HepG2 (cell line): ENCODE measurements around the gene CNBD2. TPM values are rescaled to one million over a fixed set of nuclear protein-coding genes. Genes with fewer than 3 reads are reported as not detected.

Source experiments
- BORCS8-MEF2B ChIP-seq: sonication (generic); formaldehyde crosslinking; IDR thresholded peaks from 2 replicates; pipeline ENCODE4 v1.8.0; 2022; ENCODE audit warnings: mild to moderate bottlenecking, missing genetic modification reagents
- HES4 ChIP-seq: sonication (generic); formaldehyde crosslinking; IDR thresholded peaks from 2 replicates; pipeline ENCODE4 v1.9.0; 2021; ENCODE audit warnings: mild to moderate bottlenecking, missing genetic modification reagents, borderline replicate concordance
- MAZ ChIP-seq, 2 experiments: sonication (generic) in 1 of 2; formaldehyde crosslinking in 1 of 2; IDR thresholded peaks; 2 replicates each; pipeline versions ENCODE4 v1.5.0 to v1.6.1; 2012 to 2020; ENCODE audit warnings: low read depth in 2 of 2, mild to moderate bottlenecking in 2 of 2, borderline replicate concordance in 1 of 2, improper control_type of control experiment in 1 of 2, low read length in 1 of 2, missing genetic modification reagents in 1 of 2, moderate library complexity in 1 of 2
- MBD4 ChIP-seq: IDR thresholded peaks from 2 replicates; pipeline ENCODE4 v1.6.1; 2012; ENCODE audit warnings: low read length, inconsistent platforms, borderline replicate concordance
- MIER2 ChIP-seq: IDR thresholded peaks from 2 replicates; pipeline ENCODE4 v1.6.1; 2016; ENCODE audit warnings: missing biosample characterization, missing genetic modification reagents
- NR0B2 ChIP-seq: sonication (generic); formaldehyde crosslinking; IDR thresholded peaks from 2 replicates; pipeline ENCODE4 v1.4.0; 2020; ENCODE audit warnings: mild to moderate bottlenecking, missing genetic modification reagents
- SATB2 ChIP-seq: sonication (generic); formaldehyde crosslinking; IDR thresholded peaks from 2 replicates; pipeline ENCODE4 v1.5.0; 2020; ENCODE audit warnings: missing genetic modification reagents
- SMAD1 ChIP-seq: sonication (generic); formaldehyde crosslinking; IDR thresholded peaks from 2 replicates; pipeline ENCODE4 v1.4.0; 2020; ENCODE audit warnings: missing genetic modification reagents, low read depth, mild to moderate bottlenecking, borderline replicate concordance
- SP2 ChIP-seq: sonication (generic); formaldehyde crosslinking; IDR thresholded peaks from 2 replicates; pipeline ENCODE4 v1.5.1; 2020; ENCODE audit warnings: mild to moderate bottlenecking, missing genetic modification reagents
- SP5 ChIP-seq: IDR thresholded peaks from 2 replicates; pipeline ENCODE4 v1.6.1; 2016; ENCODE audit warnings: low read depth, borderline replicate concordance
- SYNCRIP ChIP-seq: fragments of 200-400 bp; formaldehyde crosslinking; IDR thresholded peaks from 2 replicates; pipeline ENCODE4 v1.6.1; 2018; ENCODE audit warnings: mild to moderate bottlenecking, low read depth, low read length; ENCODE audit not compliant: insufficient read depth
- ZNF501 ChIP-seq: sonication (generic); formaldehyde crosslinking; IDR thresholded peaks from 2 replicates; pipeline ENCODE4 v1.5.1; 2020; ENCODE audit warnings: mild to moderate bottlenecking, moderate library complexity, missing genetic modification reagents
- ZNF792 ChIP-seq: IDR thresholded peaks from 2 replicates; pipeline ENCODE4 v1.6.1; 2016
- ZNF800 ChIP-seq: sonication (generic); formaldehyde crosslinking; IDR thresholded peaks from 2 replicates; pipeline ENCODE4 v1.4.0; 2020; ENCODE audit warnings: missing genetic modification reagents
- ZNF883 ChIP-seq: sonication (generic); formaldehyde crosslinking; IDR thresholded peaks from 2 replicates; pipeline ENCODE4 v1.5.1; 2020; ENCODE audit warnings: mild to moderate bottlenecking, missing genetic modification reagents; ENCODE audit errors: not compliant biosample characterization
- ZSCAN22 ChIP-seq: sonication (generic); formaldehyde crosslinking; IDR thresholded peaks from 2 replicates; pipeline ENCODE4 v1.4.0; 2020; ENCODE audit warnings: mild to moderate bottlenecking, missing genetic modification reagents
- polyA plus RNA-seq, 8 experiments: library from polyadenylated mRNA; depleted of rRNA in 3 of 8; stranded (reverse) in 7 of 8; unstranded in 1 of 8; fragments of >200 nt; fragmentation: Illumina TruSeq in 4 of 8; extraction: Trizol in 4 of 8; gene quantifications; 2 replicates each; pipeline versions ENCODE4 v1.2.1 to v1.2.3, GENCODE V29; 2011 to 2016; ENCODE audit warnings: low read depth in 4 of 8, missing spikeins in 1 of 8, mixed read lengths in 1 of 8; ENCODE audit not compliant: insufficient read depth in 1 of 8
- total RNA-seq, 5 experiments: library from RNA; depleted of rRNA; stranded (reverse); fragments of >200 nt; fragmentation: Illumina TruSeq; extraction: Trizol; gene quantifications; 2 replicates each; pipeline ENCODE4 v1.2.3, GENCODE V29; 2016; ENCODE audit warnings: low read depth in 1 of 5
- TF ChIP-seq, protein P1 (sequence below): sonication (generic); formaldehyde crosslinking; IDR thresholded peaks from 2 replicates; pipeline ENCODE4 v1.4.0; 2020; ENCODE audit warnings: missing genetic modification reagents, borderline replicate concordance
- TF ChIP-seq, protein P2 (sequence below): sonication (generic); IDR thresholded peaks from 2 replicates; pipeline ENCODE4 v1.6.1; 2016; ENCODE audit warnings: low read depth, borderline replicate concordance
- TF ChIP-seq, protein P3 (sequence below): sonication (generic); formaldehyde crosslinking; IDR thresholded peaks from 2 replicates; pipeline ENCODE4 v1.5.0; 2020; ENCODE audit warnings: missing genetic modification reagents, mild to moderate bottlenecking, borderline replicate concordance
- TF ChIP-seq, protein P4 (sequence below): sonication (generic); formaldehyde crosslinking; IDR thresholded peaks from 2 replicates; pipeline ENCODE4 v1.4.0; 2020; ENCODE audit warnings: low read depth, mild to moderate bottlenecking, missing genetic modification reagents
- TF ChIP-seq, protein P5 (sequence below): sonication (generic); formaldehyde crosslinking; IDR thresholded peaks from 2 replicates; pipeline ENCODE4 v1.8.1; 2023; ENCODE audit warnings: mild to moderate bottlenecking, missing genetic modification reagents

CNBD2 gene
- total and polyA plus RNA-seq, 2 of the 13 experiments (the other 11 are each of a cell fraction or from before 2014, with no cell fraction given): 12.4 to 22.8 TPM

- TF ChIP-seq ZNF800 (0 out of 2 replicates have a peak, but pooled peaks have one; percentile 43), NR0B2 (CRISPR knock-in tag) (no peak), ZSCAN22 (CRISPR knock-in tag) (no peak), SYNCRIP (no peak), ZNF792 (CRISPR knock-in tag) (no peak), SMAD1 (CRISPR knock-in tag) (no peak), SATB2 (CRISPR knock-in tag) (no peak), MIER2 (peak; percentile 69; the same call in 1 of the 2 replicates), MBD4 (no peak), BORCS8-MEF2B (no peak), SP5 (no peak), SP2 (CRISPR knock-in tag) (no peak), MAZ (IDR thresholded peaks at IDR 0.05; ENCODE audit: borderline replicate concordance, low read depth, low read length) (no peak), MAZ (CRISPR knock-in tag; IDR thresholded peaks at IDR 0.05; ENCODE audit: low read depth) (no peak), ZNF501 (CRISPR knock-in tag) (peak; percentile 45), HES4 (CRISPR knock-in tag) (no peak), ZNF883 (CRISPR knock-in tag) (peak; percentile 67)
- TF ChIP-seq, protein P1, sequence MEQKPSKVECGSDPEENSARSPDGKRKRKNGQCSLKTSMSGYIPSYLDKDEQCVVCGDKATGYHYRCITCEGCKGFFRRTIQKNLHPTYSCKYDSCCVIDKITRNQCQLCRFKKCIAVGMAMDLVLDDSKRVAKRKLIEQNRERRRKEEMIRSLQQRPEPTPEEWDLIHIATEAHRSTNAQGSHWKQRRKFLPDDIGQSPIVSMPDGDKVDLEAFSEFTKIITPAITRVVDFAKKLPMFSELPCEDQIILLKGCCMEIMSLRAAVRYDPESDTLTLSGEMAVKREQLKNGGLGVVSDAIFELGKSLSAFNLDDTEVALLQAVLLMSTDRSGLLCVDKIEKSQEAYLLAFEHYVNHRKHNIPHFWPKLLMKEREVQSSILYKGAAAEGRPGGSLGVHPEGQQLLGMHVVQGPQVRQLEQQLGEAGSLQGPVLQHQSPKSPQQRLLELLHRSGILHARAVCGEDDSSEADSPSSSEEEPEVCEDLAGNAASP (CRISPR knock-in tag): 0 out of 2 replicates have a peak, but pooled peaks have one; percentile 35
- TF ChIP-seq, protein P2, sequence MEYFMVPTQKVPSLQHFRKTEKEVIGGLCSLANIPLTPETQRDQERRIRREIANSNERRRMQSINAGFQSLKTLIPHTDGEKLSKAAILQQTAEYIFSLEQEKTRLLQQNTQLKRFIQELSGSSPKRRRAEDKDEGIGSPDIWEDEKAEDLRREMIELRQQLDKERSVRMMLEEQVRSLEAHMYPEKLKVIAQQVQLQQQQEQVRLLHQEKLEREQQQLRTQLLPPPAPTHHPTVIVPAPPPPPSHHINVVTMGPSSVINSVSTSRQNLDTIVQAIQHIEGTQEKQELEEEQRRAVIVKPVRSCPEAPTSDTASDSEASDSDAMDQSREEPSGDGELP: no peak
- TF ChIP-seq, protein P3, sequence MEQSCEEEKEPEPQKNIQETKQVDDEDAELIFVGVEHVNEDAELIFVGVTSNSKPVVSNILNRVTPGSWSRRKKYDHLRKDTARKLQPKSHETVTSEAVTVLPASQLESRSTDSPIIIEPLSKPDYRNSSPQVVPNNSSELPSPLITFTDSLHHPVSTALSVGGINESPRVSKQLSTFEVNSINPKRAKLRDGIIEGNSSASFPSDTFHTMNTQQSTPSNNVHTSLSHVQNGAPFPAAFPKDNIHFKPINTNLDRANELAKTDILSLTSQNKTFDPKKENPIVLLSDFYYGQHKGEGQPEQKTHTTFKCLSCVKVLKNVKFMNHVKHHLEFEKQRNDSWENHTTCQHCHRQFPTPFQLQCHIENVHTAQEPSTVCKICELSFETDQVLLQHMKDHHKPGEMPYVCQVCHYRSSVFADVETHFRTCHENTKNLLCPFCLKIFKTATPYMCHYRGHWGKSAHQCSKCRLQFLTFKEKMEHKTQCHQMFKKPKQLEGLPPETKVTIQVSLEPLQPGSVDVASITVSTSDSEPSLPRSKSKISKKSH (CRISPR knock-in tag): peak; percentile 89
- TF ChIP-seq, protein P4, sequence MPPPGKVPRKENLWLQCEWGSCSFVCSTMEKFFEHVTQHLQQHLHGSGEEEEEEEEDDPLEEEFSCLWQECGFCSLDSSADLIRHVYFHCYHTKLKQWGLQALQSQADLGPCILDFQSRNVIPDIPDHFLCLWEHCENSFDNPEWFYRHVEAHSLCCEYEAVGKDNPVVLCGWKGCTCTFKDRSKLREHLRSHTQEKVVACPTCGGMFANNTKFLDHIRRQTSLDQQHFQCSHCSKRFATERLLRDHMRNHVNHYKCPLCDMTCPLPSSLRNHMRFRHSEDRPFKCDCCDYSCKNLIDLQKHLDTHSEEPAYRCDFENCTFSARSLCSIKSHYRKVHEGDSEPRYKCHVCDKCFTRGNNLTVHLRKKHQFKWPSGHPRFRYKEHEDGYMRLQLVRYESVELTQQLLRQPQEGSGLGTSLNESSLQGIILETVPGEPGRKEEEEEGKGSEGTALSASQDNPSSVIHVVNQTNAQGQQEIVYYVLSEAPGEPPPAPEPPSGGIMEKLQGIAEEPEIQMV (CRISPR knock-in tag): no peak
- TF ChIP-seq, protein P5, sequence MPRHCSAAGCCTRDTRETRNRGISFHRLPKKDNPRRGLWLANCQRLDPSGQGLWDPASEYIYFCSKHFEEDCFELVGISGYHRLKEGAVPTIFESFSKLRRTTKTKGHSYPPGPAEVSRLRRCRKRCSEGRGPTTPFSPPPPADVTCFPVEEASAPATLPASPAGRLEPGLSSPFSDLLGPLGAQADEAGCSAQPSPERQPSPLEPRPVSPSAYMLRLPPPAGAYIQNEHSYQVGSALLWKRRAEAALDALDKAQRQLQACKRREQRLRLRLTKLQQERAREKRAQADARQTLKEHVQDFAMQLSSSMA (CRISPR knock-in tag): 0 out of 2 replicates have a peak, but pooled peaks have one; percentile 25
Measured at GRCh38 chr20:35994994-35995453, 26.6 kb downstream of the CNBD2 start (continued).
